CD14-positive monocyte (primary cell): ENCODE data around the gene CMSS1. TPM values are rescaled to one million over a fixed set of nuclear protein-coding genes. Genes with fewer than 3 reads are reported as not detected.

Source experiments
- DNase-seq, 3 donors: peaks; one replicate each; pipeline ENCODE4 v3.0.0-alpha.2; 2011 to 2022
- H2AFZ ChIP-seq: 2 replicates; pipeline ENCODE4 v1.6.0; 2012; ENCODE audit warnings: mild to moderate bottlenecking, low read depth, low read length, inconsistent platforms; ENCODE audit not compliant: insufficient read depth, poor library complexity, severe bottlenecking
- H3K27ac ChIP-seq, 2 donors: 1 replicate in 1 of 2; 2 replicates in 1 of 2; pipeline ENCODE4 v1.5.1; 2012 to 2013; ENCODE audit warnings: low read length in 2 of 2, control low read depth in 1 of 2, inconsistent platforms in 1 of 2, low read depth in 1 of 2, mild to moderate bottlenecking in 1 of 2
- H3K27me3 ChIP-seq, 2 donors: one replicate each; pipeline versions ENCODE4 v1.6.0 to v1.6.1; 2011 to 2013; ENCODE audit warnings: low read length in 2 of 2; ENCODE audit not compliant: control insufficient read depth in 2 of 2, insufficient read depth in 2 of 2
- H3K36me3 ChIP-seq, 2 donors: replicated peaks in 1 of 2; 1 replicate in 1 of 2; 2 replicates in 1 of 2; pipeline versions ENCODE4 v1.5.1 to v1.6.1; 2012 to 2013; ENCODE audit warnings: low read length in 2 of 2, control low read depth in 1 of 2, inconsistent platforms in 1 of 2, mild to moderate bottlenecking in 1 of 2; ENCODE audit not compliant: insufficient read depth in 2 of 2, control insufficient read depth in 1 of 2
- H3K4me1 ChIP-seq, 2 donors: 1 replicate in 1 of 2; 2 replicates in 1 of 2; pipeline versions ENCODE4 v1.5.1 to v1.6.1; 2012 to 2013; ENCODE audit warnings: low read length in 2 of 2, control low read depth in 1 of 2, inconsistent platforms in 1 of 2, mild to moderate bottlenecking in 1 of 2, moderate library complexity in 1 of 2; ENCODE audit not compliant: insufficient read depth in 2 of 2, control insufficient read depth in 1 of 2
- H3K4me2 ChIP-seq: replicated peaks from 2 replicates; pipeline ENCODE3; 2012; ENCODE audit warnings: low read length, moderate library complexity, mild to moderate bottlenecking; ENCODE audit not compliant: poor library complexity, severe bottlenecking; ENCODE audit errors: extremely low read depth
- H3K4me3 ChIP-seq, 3 experiments: fragments of 200-600 bp in 1 of 3; sonication (generic) in 1 of 3; replicated peaks in 1 of 3; 1 replicate in 2 of 3; 2 replicates in 1 of 3; pipeline ENCODE4 v1.5.1; 2011 to 2013; ENCODE audit warnings: low read length in 3 of 3, mild to moderate bottlenecking in 3 of 3, control low read depth in 2 of 3, low read depth in 2 of 3, inconsistent platforms in 1 of 3, moderate library complexity in 1 of 3
- H3K79me2 ChIP-seq: 2 replicates; pipeline ENCODE4 v1.6.0; 2012; ENCODE audit warnings: mild to moderate bottlenecking, control low read depth, inconsistent platforms, low read length, moderate library complexity; ENCODE audit not compliant: insufficient read depth
- H3K9ac ChIP-seq: 2 replicates; pipeline ENCODE4 v1.6.0; 2017; ENCODE audit warnings: low read length, mild to moderate bottlenecking; ENCODE audit not compliant: insufficient read depth, poor library complexity, severe bottlenecking
- H3K9me3 ChIP-seq, 2 donors: replicated peaks in 1 of 2; 1 replicate in 1 of 2; 2 replicates in 1 of 2; pipeline versions ENCODE4 v1.5.1 to v1.6.1; 2012 to 2013; ENCODE audit warnings: low read length in 2 of 2, control low read depth in 1 of 2; ENCODE audit not compliant: control insufficient read depth in 1 of 2, insufficient read depth in 1 of 2
- H4K20me1 ChIP-seq: 2 replicates; pipeline ENCODE4 v1.6.0; 2012; ENCODE audit warnings: mild to moderate bottlenecking, low read length, control low read depth, moderate library complexity; ENCODE audit not compliant: insufficient read depth
- H3K27ac Mint-ChIP-seq, 7 donors: one replicate each; pipeline ENCODE4 v1.8.0; 2020; ENCODE audit warnings: mild to moderate bottlenecking in 7 of 7, mixed read lengths in 7 of 7, moderate library complexity in 6 of 7, inconsistent platforms in 2 of 7
- H3K27me3 Mint-ChIP-seq, 3 donors: one replicate each; pipeline ENCODE4 v1.8.0; 2021 to 2022; ENCODE audit warnings: low read depth in 3 of 3, mild to moderate bottlenecking in 3 of 3, mixed read lengths in 3 of 3, moderate library complexity in 3 of 3, inconsistent platforms in 1 of 3
- H3K36me3 Mint-ChIP-seq, 2 donors: one replicate each; pipeline ENCODE4 v1.8.0; 2020; ENCODE audit warnings: mixed read lengths in 2 of 2, inconsistent platforms in 1 of 2, mild to moderate bottlenecking in 1 of 2
- H3K4me1 Mint-ChIP-seq: one replicate; pipeline ENCODE4 v1.8.0; 2020; ENCODE audit warnings: mild to moderate bottlenecking, mixed read lengths
- H3K4me3 Mint-ChIP-seq, 2 donors: one replicate each; pipeline ENCODE4 v1.8.0; 2020; ENCODE audit warnings: mild to moderate bottlenecking in 2 of 2, mixed read lengths in 2 of 2, moderate library complexity in 1 of 2
- H3K9me3 Mint-ChIP-seq, 7 donors: one replicate each; pipeline ENCODE4 v1.8.0; 2020 to 2022; ENCODE audit warnings: mixed read lengths in 7 of 7, mild to moderate bottlenecking in 6 of 7, moderate library complexity in 6 of 7, inconsistent platforms in 2 of 7
- CTCF ChIP-seq: fragments of 200-600 bp; IDR thresholded peaks from one replicate; pipeline ENCODE4 v1.8.0; 2022; ENCODE audit warnings: antibody characterized with exemption, mild to moderate bottlenecking
- WGBS: methylation state at CpG from one replicate; pipeline ENCODE4 v1.1.5; 2013; ENCODE audit warnings: missing lambda C conversion rate; ENCODE audit not compliant: insufficient coverage; 5-methylcytosine and 5-hydroxymethylcytosine counted together
- intact Hi-C, 2 donors: fragments of 100-400 bp; cut with micrococcal nuclease; formaldehyde crosslinking; loops; one replicate each; pipeline versions ENCODE4 v1.15.0 to v1.15.1; 2023
- polyA plus RNA-seq, 3 donors: library from polyadenylated mRNA; depleted of rRNA in 1 of 3; unstranded in 2 of 3; stranded (reverse) in 1 of 3; fragments of 300-500 nt in 2 of 3; fragments of >200 nt in 1 of 3; fragmentation: Illumina TruSeq in 2 of 3; gene quantifications; 1 replicate in 2 of 3; 2 replicates in 1 of 3; pipeline ENCODE4 v1.2.3, GENCODE V29; 2012 to 2021

CMSS1 gene
- polyA plus RNA-seq, 3 donors = 1.1 to 3.6 (median 2.2) TPM

DNA sequence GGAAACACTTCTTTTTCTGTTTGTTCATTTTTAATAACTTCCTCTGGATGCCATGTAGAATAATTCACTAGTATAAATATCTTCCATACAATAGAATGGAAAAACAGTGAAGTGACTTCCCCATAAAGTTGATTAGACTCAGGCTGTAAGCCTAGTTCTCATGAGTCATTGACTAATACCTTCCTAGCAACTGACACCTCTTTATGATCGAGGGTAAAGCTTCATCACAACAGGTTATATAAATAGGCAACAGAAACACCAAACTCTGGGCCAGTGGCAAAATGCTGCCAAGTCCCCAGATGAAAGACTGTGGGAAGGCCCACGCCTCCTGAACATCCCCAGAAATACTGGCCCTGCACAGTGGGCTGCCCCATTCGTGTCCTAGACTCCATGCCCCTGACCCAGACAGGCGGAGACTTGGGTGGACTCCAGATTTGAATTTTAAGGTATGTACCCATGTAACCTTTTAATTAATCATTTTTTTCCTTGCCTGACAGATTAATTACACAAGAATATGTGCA is 371.8 kb downstream of the CMSS1 start:
- Histone ChIP-seq H3K79me2 (no peaks in the 10 kb centered on the region), H4K20me1 (no peaks in the 10 kb centered on the region), H3K36me3 (no peaks in the 10 kb centered on the region), H3K4me3 (no peak overlapping the region), H3K9ac (no peak overlapping the region), H3K4me2 (no peak overlapping the region), H2AFZ (no peak overlapping the region), H3K9me3 (no peaks in the 10 kb centered on the region), H3K27me3 (no peaks in the 10 kb centered on the region), H3K4me1 (no peaks in the 10 kb centered on the region), H3K27ac (no peak overlapping the region)
- H3K27ac Mint-ChIP-seq = no peak overlapping the region
- WGBS = 75% methylated on average over 1 of the region's 4 CpGs
- no peak for TF ChIP-seq CTCF
- no peak overlapping the region for H3K4me3 Mint-ChIP-seq
- no peaks in the 10 kb centered on the region for H3K36me3 Mint-ChIP-seq
- intact Hi-C loops = no loop called here
- no peak for DNase-seq
- H3K4me1 Mint-ChIP-seq = no peaks in the 10 kb centered on the region
- H3K9me3 Mint-ChIP-seq = peaks cover 0 to 2% (median 0%) of the 10 kb centered on the region in 7 donors
- H3K27me3 Mint-ChIP-seq = no peaks in the 10 kb centered on the region

DNA sequence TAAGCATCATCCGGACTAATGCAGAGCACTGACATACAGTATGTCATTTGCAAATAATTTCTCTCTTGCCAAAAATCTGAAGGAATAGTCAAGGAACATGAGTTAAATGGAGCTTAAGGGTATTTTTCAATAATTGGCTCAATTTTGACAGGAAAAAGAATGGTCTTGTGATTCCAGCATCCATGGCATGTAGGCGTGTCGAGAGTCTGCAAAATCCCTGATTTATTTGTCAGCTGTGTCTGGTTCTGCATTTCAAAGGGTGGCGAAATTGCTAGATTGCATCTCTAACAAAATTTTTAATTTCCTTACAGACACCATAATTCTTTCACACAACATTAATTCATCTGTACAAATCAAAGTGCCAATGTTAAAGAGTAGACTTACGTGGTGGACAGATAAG is 377.7 kb downstream of the CMSS1 start:
- DNase-seq = no peak
- H3K79me2 ChIP-seq = no peaks in the 10 kb centered on the region
- H3K36me3 Mint-ChIP-seq = no peaks in the 10 kb centered on the region
- intact Hi-C loops = no loop called here
- no peaks in the 10 kb centered on the region for H3K4me1 Mint-ChIP-seq
- no peak overlapping the region for H3K4me3 ChIP-seq
- 90% methylated on average over 2 of the region's 5 CpGs for WGBS
- no peak for TF ChIP-seq CTCF
- no peak overlapping the region for H3K4me2 ChIP-seq
- H3K36me3 ChIP-seq = no peaks in the 10 kb centered on the region
- peaks cover 0 to 17% of the 10 kb centered on the region in 2 donors for H3K9me3 ChIP-seq
- H3K9ac ChIP-seq = no peak overlapping the region
- no peak overlapping the region for H3K4me3 Mint-ChIP-seq
- H3K27me3 Mint-ChIP-seq = no peaks in the 10 kb centered on the region
- H3K27ac Mint-ChIP-seq = no peak overlapping the region
- peaks cover 2 to 17% (median 8%) of the 10 kb centered on the region in 7 donors for H3K9me3 Mint-ChIP-seq
- no peaks in the 10 kb centered on the region for H4K20me1 ChIP-seq
- no peaks in the 10 kb centered on the region for H3K4me1 ChIP-seq
- H3K27ac ChIP-seq = no peak overlapping the region
- H2AFZ ChIP-seq = no peak overlapping the region
- H3K27me3 ChIP-seq = no peaks in the 10 kb centered on the region
